SH-SY5Y (cell line): ENCODE data around the gene LRIT2.

Experiments
- GATA2 ChIP-seq: IDR thresholded peaks from 2 replicates; pipeline ENCODE4 v1.6.1; 2011; ENCODE audit warnings: mild to moderate bottlenecking, low read depth, low read length
- GATA3 ChIP-seq: IDR thresholded peaks from 2 replicates; pipeline ENCODE4 v1.6.1; 2011; ENCODE audit warnings: low read depth, mild to moderate bottlenecking, low read length, moderate library complexity

DNA sequence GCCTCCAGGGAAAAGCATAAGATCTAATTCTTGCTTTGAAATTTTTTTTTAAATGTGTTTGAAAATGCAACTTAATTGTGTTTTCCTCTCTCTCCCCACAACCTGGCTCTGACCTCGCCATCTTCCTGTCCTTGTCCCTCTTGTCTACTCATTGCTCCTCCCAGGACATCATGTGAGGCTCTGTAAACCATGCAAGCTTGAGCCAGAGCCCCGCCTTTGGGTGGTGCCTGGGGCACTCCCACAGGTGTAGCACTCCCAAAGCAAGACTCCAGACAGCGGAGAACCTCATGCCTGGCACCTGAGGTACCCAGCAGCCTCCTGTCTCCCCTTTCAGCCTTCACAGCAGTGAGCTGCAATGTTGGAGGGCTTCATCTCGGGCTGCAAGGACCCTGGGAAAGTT lies 40.8 kb downstream of the LRIT2 start:
- TF ChIP-seq GATA3 (no peak), GATA2 (no peak)
